ENCODE data around the gene DNAJA2.
"Not testable (repeated sequence)": the region's sequence is repeated elsewhere in the genome, so short reads cannot be mapped to it uniquely, and the experiment has no call there.

DNAJA2 gene

DNA sequence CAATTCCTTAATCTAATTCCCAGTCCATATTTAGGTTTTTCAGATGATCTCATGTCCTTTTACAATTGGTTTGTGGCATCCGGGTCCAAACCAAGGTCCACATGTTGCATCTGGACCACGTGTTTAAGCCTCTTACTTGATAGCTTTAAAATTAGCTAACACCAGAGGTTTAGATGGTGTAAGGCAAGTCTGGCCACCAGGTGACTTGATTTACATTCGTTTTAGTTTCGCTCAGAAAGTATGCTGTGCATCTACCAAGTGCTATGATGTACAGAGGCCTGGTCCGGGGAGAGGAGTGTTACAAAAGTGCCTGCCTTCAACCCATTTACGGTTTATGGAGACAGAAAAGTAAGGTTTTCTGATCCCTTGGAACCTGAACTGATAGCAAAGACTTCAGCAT lies 878 bp upstream of the DNAJA2 start:
- peak; percentile 44 for DNase-seq

DNA sequence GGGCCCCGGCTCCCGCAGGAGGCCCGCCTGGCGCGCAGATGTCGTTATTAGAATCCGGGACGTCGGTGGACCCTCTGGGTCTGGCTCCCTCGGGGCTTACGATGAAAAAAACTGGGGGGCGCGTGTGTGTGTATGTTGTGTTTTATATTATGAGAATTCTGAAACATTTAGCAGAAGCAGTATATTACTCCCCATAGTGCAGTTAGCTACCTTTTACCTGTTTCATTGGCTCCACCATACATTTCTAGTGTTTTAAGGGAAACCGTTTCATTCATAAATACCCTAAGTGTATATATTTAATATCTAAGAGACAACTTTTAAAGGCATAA lies 486 bp upstream of the DNAJA2 start:
- no peak for DNase-seq

DNA sequence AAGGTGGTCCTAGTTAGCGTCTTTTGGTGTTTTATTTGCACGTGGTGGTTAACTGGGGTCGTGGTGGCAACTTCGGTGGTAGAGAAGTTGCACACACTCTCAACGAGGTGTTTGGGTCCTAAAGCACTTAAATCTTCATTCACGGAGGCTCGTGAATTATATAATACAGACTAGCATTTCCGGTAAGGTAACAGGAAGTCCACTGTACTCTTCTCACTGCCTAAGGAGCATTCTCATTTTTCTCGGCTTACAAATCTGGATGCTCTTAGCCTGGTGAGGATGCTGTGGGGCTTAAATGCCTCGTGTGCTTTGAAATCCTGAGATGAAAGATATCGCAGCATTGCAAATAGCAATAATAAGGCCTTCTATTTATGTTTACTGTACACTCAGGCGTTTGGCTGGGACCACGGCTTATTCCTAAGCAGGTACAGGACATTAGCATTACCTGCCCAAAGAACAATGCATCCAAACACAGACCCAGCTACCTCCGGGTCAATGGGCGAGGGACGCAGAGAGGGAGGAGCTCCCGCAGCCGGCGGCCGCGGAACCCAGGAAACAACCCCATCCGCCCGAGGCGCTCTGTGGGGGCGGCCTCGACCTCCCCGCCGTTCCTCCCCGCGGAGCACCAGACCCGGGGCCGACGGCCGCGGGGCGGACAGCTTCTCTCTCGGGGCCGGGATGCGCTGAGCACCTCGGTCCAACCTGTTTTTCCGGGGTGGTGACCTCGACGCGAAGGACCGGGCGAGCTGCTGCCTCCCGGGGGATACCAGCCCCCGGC lies 856 bp downstream of the DNAJA2 start:
- peak; percentile 59 for DNase-seq

DNA sequence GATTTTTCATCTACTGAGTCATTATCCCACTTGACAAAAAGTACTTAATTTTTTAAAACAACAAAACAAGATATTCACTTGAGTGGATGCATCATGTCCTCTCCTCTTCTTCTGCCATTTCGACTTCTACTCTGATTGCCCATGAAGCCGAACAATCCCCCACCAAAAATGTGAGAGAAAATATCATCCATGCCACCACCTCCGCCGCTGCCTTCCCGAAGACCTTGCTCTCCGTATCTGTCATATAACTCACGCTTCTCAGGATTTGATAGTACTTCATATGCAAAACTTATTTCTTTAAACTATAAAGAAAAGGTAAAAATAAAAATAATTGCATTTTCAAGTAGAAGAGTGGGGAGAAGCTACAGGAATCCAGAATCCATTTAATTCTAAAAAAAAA lies 2.2 kb downstream of the DNAJA2 start:
- no peak for DNase-seq

- DNase-seq = no peak
These were observed 3.4 kb downstream of the DNAJA2 start for GRCh38 chr16:46970089-46970488.

DNA sequence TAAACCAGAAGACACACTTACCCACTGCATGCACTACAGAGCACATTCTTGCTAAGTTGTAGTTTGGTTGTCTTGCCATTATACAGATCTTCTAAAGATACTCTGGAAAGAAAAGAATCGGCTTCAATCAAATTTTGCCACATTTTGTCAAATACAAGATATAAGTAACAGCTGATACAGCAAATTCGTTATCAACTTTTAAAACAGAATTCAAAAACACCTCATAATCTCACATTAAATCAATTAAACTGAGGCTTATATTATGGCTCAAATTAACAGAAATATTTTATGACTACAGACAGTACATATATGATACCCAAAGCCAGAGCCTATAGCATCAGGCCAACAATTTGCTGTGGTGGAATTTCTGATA lies 5.4 kb downstream of the DNAJA2 start:
- DNase-seq = no peak

DNA sequence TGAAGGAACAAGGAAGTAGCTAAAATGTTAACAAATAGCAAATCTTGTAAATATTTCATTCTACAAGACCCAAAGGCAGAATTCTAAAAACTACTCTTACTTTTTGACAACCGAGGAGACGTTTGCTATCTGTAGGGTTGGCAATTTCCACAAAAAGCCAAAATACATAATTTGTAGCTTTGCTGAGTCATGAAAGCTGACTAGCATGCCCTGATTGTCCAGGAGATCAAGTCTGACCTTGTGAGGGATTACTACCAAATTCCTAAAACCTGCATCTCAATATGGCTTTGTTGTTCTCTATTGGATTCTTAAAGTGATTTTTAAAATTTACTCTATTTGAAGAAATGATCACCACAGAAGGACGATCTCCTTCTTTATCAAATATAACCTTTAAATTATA lies 10.8 kb downstream of the DNAJA2 start:
- no peak for DNase-seq

DNA sequence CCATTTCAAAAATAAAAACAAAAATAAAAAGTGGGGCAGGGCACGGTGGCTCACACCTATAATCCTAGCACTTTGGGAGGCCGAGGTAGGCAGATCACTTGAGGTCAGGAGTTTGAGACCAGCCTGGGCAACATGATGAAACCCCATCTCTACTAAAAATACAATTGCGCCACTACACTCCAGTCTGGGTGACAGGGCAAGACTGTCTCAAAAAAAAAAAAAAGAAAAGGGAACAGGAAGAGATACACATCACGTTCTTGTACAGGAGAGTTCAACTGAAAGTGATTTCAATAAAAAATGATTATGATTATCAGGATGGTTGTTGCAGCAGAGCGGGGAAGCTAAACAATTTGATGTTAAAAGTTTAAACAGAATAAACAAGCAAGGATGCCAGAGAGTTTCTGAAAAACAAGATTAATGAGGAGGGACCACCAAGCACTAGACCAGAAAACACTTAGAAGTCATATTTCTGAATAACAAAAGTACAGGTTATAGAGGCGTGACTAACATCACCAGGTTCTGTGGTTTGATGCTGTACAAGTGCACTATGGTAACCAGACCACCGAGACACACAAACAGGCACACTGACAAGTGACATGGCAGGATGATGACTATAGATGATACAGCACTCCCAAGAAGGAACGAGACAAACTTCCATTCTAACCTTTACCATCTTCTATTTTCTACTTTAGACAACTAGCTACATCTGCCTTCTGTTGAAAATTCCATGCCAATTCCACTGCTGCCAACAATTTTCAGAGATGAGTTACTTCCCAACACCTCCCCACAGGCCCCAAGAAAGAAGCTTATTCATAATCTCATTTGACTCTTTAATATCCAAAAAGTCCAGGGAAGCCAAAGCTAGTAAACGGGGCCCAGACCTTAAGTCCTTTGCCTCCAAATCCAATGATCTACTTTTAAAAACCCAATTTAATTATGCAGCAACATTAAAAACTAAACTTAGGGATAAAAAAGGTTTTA lies 11.8 kb downstream of the DNAJA2 start:
- DNase-seq = peak; percentile 71

GRCh38 chr16:46954562-46954961 lies 18.9 kb downstream of the DNAJA2 start:
- no peak for DNase-seq

- no peak for DNase-seq
These were observed 23.5 kb downstream of the DNAJA2 start for GRCh38 chr16:46950009-46950408.

DNA sequence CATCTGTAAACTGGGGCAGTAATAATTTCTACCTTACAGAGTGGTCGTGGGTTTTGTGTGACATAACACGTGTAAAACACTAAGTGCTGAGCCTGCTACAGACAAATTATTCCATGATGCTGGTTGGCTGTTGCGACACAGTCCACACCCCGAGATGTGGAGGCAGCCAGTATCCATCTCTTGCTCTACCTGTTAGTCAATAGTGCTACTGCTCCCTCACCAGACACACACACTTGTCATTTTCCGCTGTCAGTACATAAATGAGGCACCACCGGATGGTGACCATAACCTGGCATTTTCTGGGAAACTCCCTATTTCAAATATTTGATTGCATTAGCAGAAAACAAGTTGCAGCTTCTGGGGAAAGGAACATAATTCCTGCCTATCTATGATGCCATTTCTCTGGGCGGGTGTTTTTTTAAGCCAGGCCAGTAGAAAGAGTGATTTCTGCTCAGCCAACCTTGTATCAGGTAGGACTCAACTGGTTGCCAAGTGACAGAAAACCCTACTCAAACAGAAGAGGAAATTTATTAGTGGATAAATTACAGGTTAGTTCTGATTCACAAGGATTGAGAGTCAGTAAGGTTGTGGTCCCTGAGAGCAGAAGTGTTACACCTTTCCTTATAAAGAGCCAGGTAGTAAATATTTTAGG lies 24.1 kb downstream of the DNAJA2 start:
- DNase-seq = no peak

GRCh38 chr16:46948548-46949166 lies 24.8 kb downstream of the DNAJA2 start:
- no peak for DNase-seq

DNA sequence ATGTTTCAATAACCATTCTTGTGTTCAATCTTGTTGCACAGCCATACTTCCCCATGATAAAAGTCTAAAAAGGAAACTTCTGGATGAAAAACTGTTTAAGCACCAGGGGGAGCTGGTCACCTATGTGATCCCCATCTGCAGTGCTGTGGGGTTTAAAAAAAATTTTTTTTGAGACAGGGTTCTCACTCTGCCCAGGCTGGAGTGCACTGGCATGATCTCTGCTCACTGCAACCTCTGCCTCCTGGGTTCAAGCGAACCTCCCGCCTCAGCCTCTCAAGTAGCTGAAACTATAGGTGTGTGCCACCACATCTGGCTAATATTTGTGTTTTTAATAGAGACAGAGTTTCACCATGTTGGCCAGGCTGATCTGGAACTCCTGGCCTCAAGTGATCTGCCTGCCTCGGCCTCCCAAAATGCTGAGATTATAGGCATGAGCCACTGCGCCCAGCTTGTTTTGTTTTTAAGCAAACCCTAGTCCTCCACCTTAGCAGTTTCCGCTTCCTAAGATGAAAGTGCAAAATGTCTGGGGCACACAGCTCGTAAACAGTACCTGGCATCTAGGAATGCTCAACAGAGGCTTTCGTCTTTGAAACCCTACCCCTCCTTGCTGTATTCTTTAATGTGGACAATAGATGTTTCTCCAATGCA lies 25.4 kb downstream of the DNAJA2 start:
- DNase-seq = peak; percentile 82

DNA sequence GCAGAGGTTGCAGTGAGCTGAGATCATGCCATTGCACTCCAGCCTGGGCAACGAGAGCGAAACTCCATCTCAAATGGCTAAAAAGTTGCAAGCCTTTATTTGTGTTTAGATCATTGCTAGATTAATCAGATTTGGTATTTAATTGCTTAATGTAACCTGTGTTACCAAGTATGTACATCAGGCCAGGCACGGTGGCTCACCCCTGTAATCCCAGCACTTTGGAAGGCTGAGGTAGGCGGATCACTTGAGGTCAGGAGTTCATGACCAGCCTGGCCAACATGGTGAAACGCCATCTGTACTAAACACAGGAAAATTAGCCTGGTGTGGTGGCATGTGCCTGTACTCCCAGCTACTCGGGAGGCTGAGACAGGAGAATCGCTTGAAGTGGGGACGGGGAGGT lies 28.8 kb downstream of the DNAJA2 start:
- not testable (repeated sequence) for DNase-seq

DNA sequence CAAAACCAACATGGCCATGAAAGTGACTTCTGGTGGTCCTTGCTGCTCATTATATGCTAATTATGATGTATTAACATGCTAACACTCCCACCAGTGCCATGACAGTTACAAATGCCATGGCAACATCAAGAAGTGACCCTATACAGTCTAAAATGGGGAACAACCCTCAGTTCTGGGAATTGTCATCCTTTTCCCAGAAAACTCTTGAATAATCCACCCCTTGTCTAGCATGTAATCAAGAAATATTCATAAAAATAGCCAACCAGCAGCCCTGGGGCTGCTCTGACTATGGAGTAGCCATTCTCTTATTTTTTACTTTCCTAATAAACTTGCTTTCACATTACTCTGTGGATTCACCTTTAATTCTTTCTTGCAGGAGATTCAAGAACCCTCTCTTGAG lies 35.9 kb downstream of the DNAJA2 start:
- DNase-seq = peak; percentile 28

DNA sequence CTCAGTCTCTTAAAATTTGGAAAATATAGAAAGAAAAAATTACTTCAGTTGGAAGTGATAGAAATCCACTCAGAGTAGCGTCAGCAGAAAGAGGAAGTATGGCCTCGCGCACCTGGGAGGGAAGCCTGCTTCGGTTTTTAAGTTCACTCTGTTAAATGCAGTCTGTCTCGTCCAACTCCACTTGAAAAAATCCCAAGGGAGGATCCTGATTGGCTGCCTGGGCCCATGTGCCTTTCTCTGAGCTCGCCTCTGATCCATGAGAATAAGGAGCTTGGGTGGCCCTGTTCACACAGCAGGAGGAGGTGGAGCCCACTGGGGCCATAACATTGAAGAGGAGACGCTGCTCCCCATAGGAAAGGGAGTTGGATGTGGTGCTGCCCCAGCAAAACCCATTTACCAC lies 40.7 kb downstream of the DNAJA2 start:
- DNase-seq = peak; percentile 61

DNA sequence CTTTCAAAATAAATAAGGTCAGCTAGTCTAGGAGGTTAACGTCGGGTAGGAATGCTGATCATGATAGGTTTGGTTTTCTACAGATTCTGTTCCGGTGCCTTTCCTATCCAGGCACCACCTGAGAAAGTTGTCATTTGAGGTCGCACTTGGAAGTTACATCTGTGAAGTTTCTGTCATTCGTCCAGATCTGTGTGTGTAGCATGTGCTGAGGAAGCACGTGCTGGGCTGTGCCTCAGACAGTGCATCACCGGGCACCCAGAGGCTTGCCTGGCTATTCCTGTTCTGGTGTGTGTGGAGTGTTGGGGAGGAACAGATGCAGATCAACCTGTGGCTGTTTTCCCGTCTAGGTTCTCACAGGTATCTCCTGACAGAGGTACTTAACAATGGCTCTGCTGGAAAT lies 42.6 kb downstream of the DNAJA2 start:
- no peak for DNase-seq

DNA sequence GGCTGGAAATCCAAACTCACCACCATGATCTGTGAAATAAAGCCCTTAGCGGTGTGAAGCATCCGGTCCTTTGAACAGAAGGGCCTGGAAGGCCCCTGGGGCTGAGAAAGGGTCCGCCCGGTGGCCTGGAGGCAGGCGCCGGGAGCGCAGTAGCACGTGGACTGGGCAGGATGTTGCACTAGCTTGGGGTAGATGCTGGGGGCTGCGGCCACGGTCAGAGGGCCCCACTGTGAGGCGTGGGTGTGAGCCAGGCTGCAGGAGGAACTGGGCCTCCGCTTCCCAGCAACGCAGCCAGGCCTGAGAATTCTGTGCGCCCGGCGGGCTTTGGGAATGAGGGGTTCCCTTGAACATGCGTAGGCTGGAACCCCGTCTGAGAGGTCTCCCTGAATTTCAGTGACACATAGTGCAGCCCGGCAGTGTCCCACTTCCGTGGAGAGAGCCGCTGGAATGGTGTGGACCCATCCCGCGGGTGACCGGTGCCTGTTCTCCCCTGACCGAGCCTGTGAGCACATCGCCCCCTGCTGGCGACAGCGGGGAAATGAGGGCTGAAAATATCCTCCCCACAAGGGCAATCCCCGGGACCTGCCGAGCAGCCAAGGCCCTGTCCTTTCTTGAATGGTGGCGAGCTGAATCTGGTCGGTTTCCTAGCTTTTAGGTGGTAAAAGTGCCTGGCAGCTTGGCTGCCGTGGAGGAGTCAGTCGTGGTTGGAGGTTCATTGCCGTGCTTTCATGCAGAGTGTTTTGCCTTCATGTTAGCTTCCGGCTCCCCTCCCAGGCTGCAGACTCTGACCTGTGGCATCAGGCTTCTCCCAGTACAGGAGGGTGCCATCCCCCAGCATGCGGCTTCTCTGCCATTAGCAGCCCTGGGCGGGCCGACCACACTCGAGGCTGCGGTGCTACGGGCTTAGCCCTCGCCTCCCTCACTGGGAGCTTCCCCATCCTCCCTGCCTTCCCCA lies 43.8 kb downstream of the DNAJA2 start:
- peak; percentile 76 for DNase-seq

DNA sequence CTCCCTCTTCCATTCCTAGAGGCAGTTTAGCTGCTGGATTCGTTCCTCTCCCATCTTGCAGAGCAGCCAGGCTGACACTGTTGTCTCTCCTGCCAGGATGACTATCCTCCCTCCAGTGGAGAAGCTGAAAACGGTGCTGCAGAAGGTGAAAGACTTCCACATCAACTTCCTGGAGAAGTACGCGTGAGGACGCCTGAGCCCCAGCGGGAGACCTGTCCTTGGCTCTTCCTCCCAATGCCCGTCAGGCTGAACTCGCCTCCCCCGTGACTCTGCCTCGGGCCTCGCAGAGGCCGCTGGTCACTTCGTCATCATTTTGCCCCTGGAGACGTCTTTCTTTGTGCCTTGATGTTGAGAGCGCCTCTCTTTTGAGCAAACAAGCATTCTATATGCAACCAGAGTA lies 44.7 kb downstream of the DNAJA2 start:
- no peak for DNase-seq

DNA sequence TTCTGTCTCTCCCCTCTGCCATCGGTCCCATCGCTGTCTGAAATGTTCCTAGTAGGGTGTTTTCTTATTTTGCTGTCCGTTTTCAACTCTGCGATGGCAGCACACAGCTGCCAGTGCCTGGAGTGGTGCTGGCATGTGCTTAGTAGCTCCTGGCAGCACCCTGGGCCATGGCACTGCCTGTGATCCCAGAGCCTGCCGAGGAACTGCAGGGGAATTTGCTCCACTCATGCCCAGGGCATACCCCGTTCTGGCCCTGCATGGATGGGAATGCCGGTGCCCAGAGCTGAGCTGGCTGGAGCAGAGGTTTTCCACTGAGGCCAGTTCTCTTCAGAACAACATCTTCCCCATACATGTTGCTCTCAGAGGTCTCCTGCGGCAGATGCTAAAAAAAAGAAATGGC lies 46.2 kb downstream of the DNAJA2 start:
- DNase-seq = no peak

DNA sequence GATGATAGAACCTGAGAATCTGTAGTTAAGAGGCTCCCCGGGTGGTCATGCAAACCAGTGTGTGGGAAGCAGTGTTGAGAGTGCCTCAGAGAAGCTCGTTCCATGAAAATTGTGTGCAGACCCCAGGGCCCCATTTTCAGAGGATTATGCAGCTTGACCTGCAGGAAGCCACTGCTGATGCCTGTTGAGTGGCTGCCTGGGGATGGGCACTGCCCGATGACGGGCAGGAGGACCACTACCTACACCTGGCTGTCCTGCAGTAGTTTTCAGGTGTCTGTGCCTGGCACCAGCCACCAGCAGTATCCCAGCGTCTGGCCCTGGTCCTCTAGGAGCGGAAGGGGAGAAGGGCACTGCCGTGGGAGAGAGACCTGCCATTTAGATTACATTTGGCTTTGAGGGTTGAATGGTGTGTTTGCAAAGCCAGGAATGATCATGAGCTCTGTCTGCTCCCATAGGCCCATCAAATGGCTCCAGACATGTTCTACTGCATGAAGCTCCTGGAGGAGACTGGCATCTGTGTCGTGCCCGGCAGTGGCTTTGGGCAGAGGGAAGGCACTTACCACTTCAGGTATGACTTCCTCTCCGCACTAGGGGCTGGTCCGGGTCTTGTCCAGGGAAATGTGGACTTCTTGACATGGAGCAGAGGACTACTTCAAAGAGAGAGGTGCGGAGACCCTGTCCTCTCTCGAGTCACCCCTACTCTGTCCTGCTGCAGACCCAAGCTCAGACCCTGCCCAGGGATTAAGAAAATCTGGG lies 46.8 kb downstream of the DNAJA2 start:
- DNase-seq = no peak

Data from hematopoietic multipotent progenitor cell treated with erythropoietin and hydrocortisone succinate and interleukin-3 and kit ligand, for 4 days (in vitro differentiated cells).